Inferior parietal cortex (tissue), 1 donor: Measurements from ENCODE around the gene SVIL.

ENCODE experiments used
- DNase-seq: peaks from one replicate; pipeline ENCODE4 v3.0.0-alpha.2; 2016; ENCODE audit errors: extremely low spot score

The SVIL gene

GRCh38 chr10:29634764-29635625 lies at the start of gene SVIL:
Gene SVIL, minus strand, starts transcription at chr10:29634971. Its CDS starts 79,913 bp downstream, at chr10:29555058.
- DNase-seq: no peak

GRCh38 chr10:29681676-29682448 lies 47.1 kb upstream of the SVIL start:
- DNase-seq: no peak

GRCh38 chr10:29680091-29680490 lies 45.3 kb upstream of the SVIL start:
- no peak for DNase-seq

GRCh38 chr10:29676732-29677131 lies 42.0 kb upstream of the SVIL start:
- no peak for DNase-seq

GRCh38 chr10:29675984-29676383 lies 41.2 kb upstream of the SVIL start:
- no peak for DNase-seq

GRCh38 chr10:29671968-29672367 lies 37.2 kb upstream of the SVIL start:
- no peak for DNase-seq

- DNase-seq: no peak
These were observed 36.5 kb upstream of the SVIL start for GRCh38 chr10:29671228-29671780.

- DNase-seq: no peak
These were observed 36.0 kb upstream of the SVIL start for GRCh38 chr10:29670761-29671160.

GRCh38 chr10:29669149-29669548 lies 34.4 kb upstream of the SVIL start:
- no peak for DNase-seq

- no peak for DNase-seq
These were observed 33.9 kb upstream of the SVIL start for GRCh38 chr10:29668628-29669027.

GRCh38 chr10:29667191-29667590 lies 32.4 kb upstream of the SVIL start:
- DNase-seq: no peak

- no peak for DNase-seq
These were observed 31.4 kb upstream of the SVIL start for GRCh38 chr10:29666201-29666600.

- DNase-seq: no peak
These were observed 28.9 kb upstream of the SVIL start for GRCh38 chr10:29663718-29664117.

GRCh38 chr10:29658984-29659965 lies 24.5 kb upstream of the SVIL start:
- DNase-seq: no peak

- no peak for DNase-seq
These were observed 23.0 kb upstream of the SVIL start for GRCh38 chr10:29657719-29658274.

GRCh38 chr10:29656451-29656992 lies 21.8 kb upstream of the SVIL start:
- DNase-seq: no peak

GRCh38 chr10:29652192-29652591 lies 17.4 kb upstream of the SVIL start:
- DNase-seq: no peak

- no peak for DNase-seq
These were observed 17.0 kb upstream of the SVIL start for GRCh38 chr10:29651767-29652166.

- no peak for DNase-seq
These were observed 15.8 kb upstream of the SVIL start for GRCh38 chr10:29650552-29650944.
